ENCODE measurements around the gene INAVA.
"Not testable (repeated sequence)": the region's sequence is repeated elsewhere in the genome, so short reads cannot be mapped to it uniquely, and the experiment has no call there.

Gene INAVA

GRCh38 chr1:200905411-200906052, 10.8 kb downstream of the INAVA start:
- no peaks in the 10 kb centered on the region for H3K9me3 ChIP-seq (ENCODE audit: low read depth, low read length)
- H3K27ac ChIP-seq = no peak overlapping the region
- H3K4me3 ChIP-seq = no peak overlapping the region
- no peak overlapping the region for H3K9ac ChIP-seq (ENCODE audit: insufficient read length)
- H3K36me3 ChIP-seq (ENCODE audit: insufficient read depth, low read length) = no peaks in the 10 kb centered on the region
- no peak for DNase-seq (ENCODE audit: low read depth, low spot score)
- TF ChIP-seq FOXP2 (optimal IDR thresholded peaks at IDR 0.05; ENCODE audit: control extremely low read depth, extremely low read length, insufficient read depth) (no peak), POLR2AphosphoS5 (IDR thresholded peaks at IDR 0.05; ENCODE audit: borderline replicate concordance, low read depth, low read length) (no peak), EZH2 (IDR thresholded peaks at IDR 0.05) (no peak)

GRCh38 chr1:200906491-200906890, 11.8 kb downstream of the INAVA start:
- no peak for DNase-seq (ENCODE audit: low read depth, low spot score)
- Histone ChIP-seq H3K9ac (ENCODE audit: insufficient read length) (no peak overlapping the region), H3K27ac (no peak overlapping the region), H3K9me3 (ENCODE audit: low read depth, low read length) (no peaks in the 10 kb centered on the region), H3K36me3 (ENCODE audit: insufficient read depth, low read length) (no peaks in the 10 kb centered on the region), H3K4me3 (no peak overlapping the region)
- TF ChIP-seq POLR2AphosphoS5 (IDR thresholded peaks at IDR 0.05; ENCODE audit: borderline replicate concordance, low read depth, low read length) = no peak
- no peak for TF ChIP-seq FOXP2 (optimal IDR thresholded peaks at IDR 0.05; ENCODE audit: control extremely low read depth, extremely low read length, insufficient read depth)
- no peak for TF ChIP-seq EZH2 (IDR thresholded peaks at IDR 0.05)

- TF ChIP-seq FOXP2 (optimal IDR thresholded peaks at IDR 0.05; ENCODE audit: control extremely low read depth, extremely low read length, insufficient read depth) = no peak
- no peak for TF ChIP-seq POLR2AphosphoS5 (IDR thresholded peaks at IDR 0.05; ENCODE audit: borderline replicate concordance, low read depth, low read length)
- no peak for TF ChIP-seq EZH2 (IDR thresholded peaks at IDR 0.05)
- Histone ChIP-seq H3K27ac (no peak overlapping the region), H3K9ac (ENCODE audit: insufficient read length) (no peak overlapping the region), H3K9me3 (ENCODE audit: low read depth, low read length) (no peaks in the 10 kb centered on the region), H3K36me3 (ENCODE audit: insufficient read depth, low read length) (no peaks in the 10 kb centered on the region), H3K4me3 (no peak overlapping the region)
- DNase-seq (ENCODE audit: low read depth, low spot score) = no peak
Observed at GRCh38 chr1:200907611-200908097, 13.0 kb downstream of the INAVA start.

- no peak for DNase-seq (ENCODE audit: low read depth, low spot score)
- TF ChIP-seq POLR2AphosphoS5 (IDR thresholded peaks at IDR 0.05; ENCODE audit: borderline replicate concordance, low read depth, low read length) (no peak), EZH2 (IDR thresholded peaks at IDR 0.05) (no peak), FOXP2 (optimal IDR thresholded peaks at IDR 0.05; ENCODE audit: control extremely low read depth, extremely low read length, insufficient read depth) (no peak)
- Histone ChIP-seq H3K9ac (ENCODE audit: insufficient read length) (no peak overlapping the region), H3K9me3 (ENCODE audit: low read depth, low read length) (no peaks in the 10 kb centered on the region), H3K27ac (no peak overlapping the region), H3K36me3 (ENCODE audit: insufficient read depth, low read length) (no peaks in the 10 kb centered on the region), H3K4me3 (no peak overlapping the region)
Observed at GRCh38 chr1:200908191-200908868, 13.6 kb downstream of the INAVA start.

GRCh38 chr1:200909071-200909470, 14.4 kb downstream of the INAVA start:
- Histone ChIP-seq H3K4me3 (no peak overlapping the region), H3K36me3 (ENCODE audit: insufficient read depth, low read length) (no peaks in the 10 kb centered on the region), H3K9me3 (ENCODE audit: low read depth, low read length) (no peaks in the 10 kb centered on the region), H3K9ac (ENCODE audit: insufficient read length) (no peak overlapping the region), H3K27ac (no peak overlapping the region)
- no peak for TF ChIP-seq EZH2 (IDR thresholded peaks at IDR 0.05)
- no peak for TF ChIP-seq POLR2AphosphoS5 (IDR thresholded peaks at IDR 0.05; ENCODE audit: borderline replicate concordance, low read depth, low read length)
- no peak for TF ChIP-seq FOXP2 (optimal IDR thresholded peaks at IDR 0.05; ENCODE audit: control extremely low read depth, extremely low read length, insufficient read depth)
- DNase-seq (ENCODE audit: low read depth, low spot score) = no peak

GRCh38 chr1:200909757-200910239, 15.1 kb downstream of the INAVA start:
- H3K36me3 ChIP-seq (ENCODE audit: insufficient read depth, low read length) = no peaks in the 10 kb centered on the region
- H3K27ac ChIP-seq = no peak overlapping the region
- no peak for DNase-seq (ENCODE audit: low read depth, low spot score)
- no peaks in the 10 kb centered on the region for H3K9me3 ChIP-seq (ENCODE audit: low read depth, low read length)
- H3K4me3 ChIP-seq = no peak overlapping the region
- H3K9ac ChIP-seq (ENCODE audit: insufficient read length) = no peak overlapping the region
- TF ChIP-seq POLR2AphosphoS5 (IDR thresholded peaks at IDR 0.05; ENCODE audit: borderline replicate concordance, low read depth, low read length) (no peak), EZH2 (IDR thresholded peaks at IDR 0.05) (no peak), FOXP2 (optimal IDR thresholded peaks at IDR 0.05; ENCODE audit: control extremely low read depth, extremely low read length, insufficient read depth) (no peak)

- Histone ChIP-seq H3K36me3 (ENCODE audit: insufficient read depth, low read length) (no peaks in the 10 kb centered on the region), H3K9me3 (ENCODE audit: low read depth, low read length) (no peaks in the 10 kb centered on the region), H3K27ac (no peak overlapping the region), H3K4me3 (no peak overlapping the region), H3K9ac (ENCODE audit: insufficient read length) (no peak overlapping the region)
- no peak for DNase-seq (ENCODE audit: low read depth, low spot score)
- no peak for TF ChIP-seq FOXP2 (optimal IDR thresholded peaks at IDR 0.05; ENCODE audit: control extremely low read depth, extremely low read length, insufficient read depth)
Observed at GRCh38 chr1:200911361-200911760, 16.7 kb downstream of the INAVA start.

- H3K36me3 ChIP-seq (ENCODE audit: insufficient read depth, low read length); H3K9me3 ChIP-seq (ENCODE audit: low read depth, low read length): not testable (repeated sequence)
Observed at GRCh38 chr1:200911936-200912335, 17.2 kb downstream of the INAVA start.

More at GRCh38 chr1:200911936-200912335, 17.2 kb downstream of the INAVA start:
- H3K27ac ChIP-seq; H3K9ac ChIP-seq (ENCODE audit: insufficient read length); DNase-seq (ENCODE audit: low read depth, low spot score); H3K4me3 ChIP-seq: not testable (repeated sequence)

Measured in SK-N-MC (cell line).